ENCODE measurements around the gene NANOS2. TPM values are rescaled to one million over a fixed set of nuclear protein-coding genes. Genes with fewer than 3 reads are reported as not detected.

Gene NANOS2
- total and polyA plus RNA-seq, 9 of the 15 experiments (the other 6 are each of a cell fraction or from before 2014, with no cell fraction given), result not detected

GRCh38 chr19:45933759-45934158, 19.2 kb upstream of the NANOS2 start:
- CTCF ChIA-PET (ENCODE audit: low intra/inter-chr PET ratio), result no interaction called here
- POLR2A ChIA-PET, result interaction anchor here (0.6 kb wide), 1 partner anchor 44 kb away, joined by 3 read pairs; no protein-coding TSS in a partner anchor
- WGBS (ENCODE audit: insufficient coverage, low coverage, missing lambda C conversion rate), result 0% methylated on average over 3 of the region's 9 CpGs
- H3K9me1 ChIP-seq (ENCODE audit: control insufficient read depth, insufficient read depth, low read length), result no peaks in the 10 kb centered on the region
- no peak for ATAC-seq
- no peaks in the 10 kb centered on the region for H3K36me3 ChIP-seq (ENCODE audit: control insufficient read depth, insufficient read depth, low read length)
- H3K4me3 ChIP-seq, result no peak overlapping the region
- H3K27ac ChIP-seq (ENCODE audit: extremely low read depth, low read depth, low read length), result no peak overlapping the region
- intact Hi-C loops (cut with micrococcal nuclease), result no loop called here
- no peak for TF ChIP-seq UBTF (IDR thresholded peaks at IDR 0.05; ENCODE audit: borderline replicate concordance in 1 of 2, low read depth in 2 of 2, low read length in 2 of 2)
- no peak overlapping the region for H3K4me2 ChIP-seq (ENCODE audit: insufficient read depth, low read length)
- H4K20me1 ChIP-seq (replicated peaks; ENCODE audit: control insufficient read depth, insufficient read depth, low read length), result no peaks in the 10 kb centered on the region; the same call in 1 of the 2 replicates
- peaks cover 16 to 49% of the 10 kb centered on the region in 2 experiments; a peak in 4 of 5 replicates for H3K27me3 ChIP-seq (ENCODE audit: control insufficient read depth in 2 of 2, insufficient read depth in 2 of 2, low read length in 2 of 2)
- FAIRE-seq, result no peak
- DNase-seq (ENCODE audit: extremely low read depth in 1 of 4, low spot score in 3 of 4), result no peak
- H3K9me3 ChIP-seq (replicated peaks; ENCODE audit: control insufficient read depth, insufficient read depth, low read depth, low read length), result no peaks in the 10 kb centered on the region
- H3K79me2 ChIP-seq (ENCODE audit: control insufficient read depth, insufficient read depth, low read length), result no peaks in the 10 kb centered on the region
- H3K9ac ChIP-seq (ENCODE audit: insufficient read depth in 1 of 2, low read depth in 2 of 2, low read length in 2 of 2), result no peak overlapping the region; a peak in 1 of 4 replicates
- BruUV-seq (replicated peaks), result no TSS peak
- in situ Hi-C loops (cut with MboI), result no loop called here
- H2AFZ ChIP-seq (ENCODE audit: low read depth, low read length), result no peak overlapping the region
- H3K4me1 ChIP-seq (replicated peaks in 1 of 2; ENCODE audit: control insufficient read depth in 2 of 2, insufficient read depth in 2 of 2, low read length in 2 of 2), result peaks cover 0 to 9% of the 10 kb centered on the region in 2 experiments; a peak in 3 of 5 replicates

GRCh38 chr19:45931055-45931454, 16.5 kb upstream of the NANOS2 start:
- H3K4me3 ChIP-seq, result no peak overlapping the region
- no peak overlapping the region for H3K9ac ChIP-seq (ENCODE audit: insufficient read depth in 1 of 2, low read depth in 2 of 2, low read length in 2 of 2)
- intact Hi-C loops (cut with micrococcal nuclease) (no loop called here), in situ Hi-C loops (cut with MboI) (no loop called here)
- no peaks in the 10 kb centered on the region; the same call in 1 of the 2 replicates for H4K20me1 ChIP-seq (replicated peaks; ENCODE audit: control insufficient read depth, insufficient read depth, low read length)
- no peaks in the 10 kb centered on the region for H3K79me2 ChIP-seq (ENCODE audit: control insufficient read depth, insufficient read depth, low read length)
- H3K9me1 ChIP-seq (ENCODE audit: control insufficient read depth, insufficient read depth, low read length), result no peaks in the 10 kb centered on the region
- ATAC-seq, result no peak
- no peak for FAIRE-seq
- H3K9me3 ChIP-seq (replicated peaks; ENCODE audit: control insufficient read depth, insufficient read depth, low read depth, low read length), result no peaks in the 10 kb centered on the region
- POLR2A ChIA-PET, result interaction anchor here (0.9 kb wide), 1 partner anchor 64 kb away, joined by 3 read pairs; the partner anchor contains the start of gene CCDC61
- DNase-seq (ENCODE audit: extremely low read depth in 1 of 4, low spot score in 3 of 4), result no peak
- peaks cover 0 to 21% of the 10 kb centered on the region in 2 experiments; a peak in 3 of 5 replicates for H3K4me1 ChIP-seq (replicated peaks in 1 of 2; ENCODE audit: control insufficient read depth in 2 of 2, insufficient read depth in 2 of 2, low read length in 2 of 2)
- WGBS (ENCODE audit: insufficient coverage, low coverage, missing lambda C conversion rate), result 0% methylated on average over 3 of the region's 3 CpGs
- peaks cover 13 to 35% of the 10 kb centered on the region in 2 experiments; a peak in 4 of 5 replicates for H3K27me3 ChIP-seq (ENCODE audit: control insufficient read depth in 2 of 2, insufficient read depth in 2 of 2, low read length in 2 of 2)
- H3K27ac ChIP-seq (ENCODE audit: extremely low read depth, low read depth, low read length), result no peak overlapping the region
- H3K4me2 ChIP-seq (ENCODE audit: insufficient read depth, low read length), result no peak overlapping the region
- CTCF ChIA-PET (ENCODE audit: low intra/inter-chr PET ratio), result no interaction called here
- no TSS peak for BruUV-seq (replicated peaks)
- H2AFZ ChIP-seq (ENCODE audit: low read depth, low read length), result no peak overlapping the region
- H3K36me3 ChIP-seq (ENCODE audit: control insufficient read depth, insufficient read depth, low read length), result no peaks in the 10 kb centered on the region
- peak in 1 of 2 experiments; percentile 20; a peak in 1 of 4 replicates for TF ChIP-seq RAD21 (CRISPR knock-in tag; conservative IDR thresholded peaks at IDR 0.05 in 1 of 2, IDR thresholded peaks at IDR 0.05 in 1 of 2)
- TF ChIP-seq ZKSCAN1 (IDR thresholded peaks at IDR 0.05; ENCODE audit: low read depth, low read length), result peak; percentile 78
- TF ChIP-seq USF1 (CRISPR knock-in tag; IDR thresholded peaks at IDR 0.05), result no peak
- no peak for TF ChIP-seq HES1 (IDR thresholded peaks at IDR 0.05; ENCODE audit: low read depth)
- TF ChIP-seq MCM2 (IDR thresholded peaks at IDR 0.05; ENCODE audit: low read depth), result no peak
- TF ChIP-seq RBM25 (IDR thresholded peaks at IDR 0.05; ENCODE audit: low read depth, low read length, severe bottlenecking), result peak; percentile 2
- no peak for TF ChIP-seq FOXA3 (CRISPR knock-in tag; conservative IDR thresholded peaks at IDR 0.05 in 1 of 2, IDR thresholded peaks at IDR 0.05 in 1 of 2)
- no peak for TF ChIP-seq THRA (IDR thresholded peaks at IDR 0.05)

Data from K562 (cell line).